GM21723 (cell line): ENCODE results near the gene SLC27A2.
A peak's percentile ranks its signal among the peaks of the same experiment; 100 is the strongest.

ENCODE experiments used
- ATAC-seq: cut with Tn5 transposase; IDR thresholded peaks from one replicate; pipeline ENCODE4 v1.9.1; 2021; ENCODE audit warnings: mild to moderate bottlenecking, moderate library complexity; ENCODE audit not compliant: unreplicated experiment

The SLC27A2 gene

GRCh38 chr15:50260969-50261496 lies 79.0 kb downstream of the SLC27A2 start:
- ATAC-seq = peak; percentile 47

GRCh38 chr15:50261981-50262380 lies 80.0 kb downstream of the SLC27A2 start:
- ATAC-seq = no peak

GRCh38 chr15:50262533-50262932 lies 80.5 kb downstream of the SLC27A2 start:
- no peak for ATAC-seq

GRCh38 chr15:50265620-50266019 lies 83.6 kb downstream of the SLC27A2 start, which contains the start of gene HDC:
Gene HDC, minus strand, starts transcription at chr15:50265726. Its CDS starts 103 bp downstream, at chr15:50265623.
- ATAC-seq = no peak

- no peak for ATAC-seq
These were observed 85.6 kb downstream of the SLC27A2 start for GRCh38 chr15:50267577-50267976.

GRCh38 chr15:50275091-50275490 lies 93.1 kb downstream of the SLC27A2 start:
- ATAC-seq = no peak

GRCh38 chr15:50275908-50276307 lies 93.9 kb downstream of the SLC27A2 start:
- no peak for ATAC-seq

GRCh38 chr15:50277370-50277769 lies 95.4 kb downstream of the SLC27A2 start:
- no peak for ATAC-seq

GRCh38 chr15:50278496-50278895 lies 96.5 kb downstream of the SLC27A2 start:
- no peak for ATAC-seq

- ATAC-seq = no peak
These were observed 98.3 kb downstream of the SLC27A2 start for GRCh38 chr15:50280271-50280670.

- no peak for ATAC-seq
These were observed 99.4 kb downstream of the SLC27A2 start for GRCh38 chr15:50281427-50281826.
